ENCODE results near the gene VASP.

The VASP gene

DNA sequence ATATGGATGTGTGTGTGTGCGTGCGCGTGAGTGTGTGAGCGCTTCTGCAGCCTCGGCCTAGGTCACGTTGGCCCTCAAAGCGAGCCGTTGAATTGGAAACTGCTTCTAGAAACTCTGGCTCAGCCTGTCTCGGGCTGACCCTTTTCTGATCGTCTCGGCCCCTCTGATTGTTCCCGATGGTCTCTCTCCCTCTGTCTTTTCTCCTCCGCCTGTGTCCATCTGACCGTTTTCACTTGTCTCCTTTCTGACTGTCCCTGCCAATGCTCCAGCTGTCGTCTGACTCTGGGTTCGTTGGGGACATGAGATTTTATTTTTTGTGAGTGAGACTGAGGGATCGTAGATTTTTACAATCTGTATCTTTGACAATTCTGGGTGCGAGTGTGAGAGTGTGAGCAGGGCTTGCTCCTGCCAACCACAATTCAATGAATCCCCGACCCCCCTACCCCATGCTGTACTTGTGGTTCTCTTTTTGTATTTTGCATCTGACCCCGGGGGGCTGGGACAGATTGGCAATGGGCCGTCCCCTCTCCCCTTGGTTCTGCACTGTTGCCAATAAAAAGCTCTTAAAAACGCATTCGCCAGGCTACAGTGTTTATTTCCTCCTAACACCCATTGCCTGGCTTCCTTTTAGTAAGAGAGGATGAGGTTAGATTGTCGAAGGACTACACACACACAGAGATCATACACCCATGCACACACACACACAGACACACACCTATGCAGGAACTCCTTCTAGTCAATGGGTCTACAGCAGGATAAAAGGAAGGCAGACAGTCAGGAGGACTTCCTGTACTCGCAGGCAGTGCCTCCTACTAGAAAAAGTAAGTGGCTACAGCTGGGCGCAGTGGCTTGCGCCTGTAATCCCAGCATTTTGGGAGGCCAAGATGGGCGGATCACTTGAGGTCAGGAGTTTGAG, 32.4 kb upstream of the VASP start:
- Histone ChIP-seq H3K9ac (ENCODE audit: low read length) (no peak overlapping the region), H3K27ac (ENCODE audit: low read length) (no peak overlapping the region), H3K27me3 (ENCODE audit: low read depth, low read length) (peaks cover 34% of the 10 kb centered on the region), H3K4me3 (ENCODE audit: low read length) (no peak overlapping the region), H3K9me3 (ENCODE audit: insufficient read depth, low read length) (no peaks in the 10 kb centered on the region), H3K36me3 (replicated peaks; ENCODE audit: low read depth, low read length) (no peaks in the 10 kb centered on the region), H3K79me2 (ENCODE audit: low read length) (no peaks in the 10 kb centered on the region), H4K20me1 (ENCODE audit: insufficient read depth, low read length) (no peaks in the 10 kb centered on the region), H3K4me1 (ENCODE audit: low read length) (peaks cover 22% of the 10 kb centered on the region), H2AFZ (ENCODE audit: low read depth, low read length) (no peak overlapping the region), H3K4me2 (ENCODE audit: low read length) (no peak overlapping the region)
- TF ChIP-seq, protein P1, sequence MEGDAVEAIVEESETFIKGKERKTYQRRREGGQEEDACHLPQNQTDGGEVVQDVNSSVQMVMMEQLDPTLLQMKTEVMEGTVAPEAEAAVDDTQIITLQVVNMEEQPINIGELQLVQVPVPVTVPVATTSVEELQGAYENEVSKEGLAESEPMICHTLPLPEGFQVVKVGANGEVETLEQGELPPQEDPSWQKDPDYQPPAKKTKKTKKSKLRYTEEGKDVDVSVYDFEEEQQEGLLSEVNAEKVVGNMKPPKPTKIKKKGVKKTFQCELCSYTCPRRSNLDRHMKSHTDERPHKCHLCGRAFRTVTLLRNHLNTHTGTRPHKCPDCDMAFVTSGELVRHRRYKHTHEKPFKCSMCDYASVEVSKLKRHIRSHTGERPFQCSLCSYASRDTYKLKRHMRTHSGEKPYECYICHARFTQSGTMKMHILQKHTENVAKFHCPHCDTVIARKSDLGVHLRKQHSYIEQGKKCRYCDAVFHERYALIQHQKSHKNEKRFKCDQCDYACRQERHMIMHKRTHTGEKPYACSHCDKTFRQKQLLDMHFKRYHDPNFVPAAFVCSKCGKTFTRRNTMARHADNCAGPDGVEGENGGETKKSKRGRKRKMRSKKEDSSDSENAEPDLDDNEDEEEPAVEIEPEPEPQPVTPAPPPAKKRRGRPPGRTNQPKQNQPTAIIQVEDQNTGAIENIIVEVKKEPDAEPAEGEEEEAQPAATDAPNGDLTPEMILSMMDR (IDR thresholded peaks at IDR 0.05; ENCODE audit: low read depth, low read length) = no peak
- TF ChIP-seq EZH2phosphoT487 (IDR thresholded peaks at IDR 0.05; ENCODE audit: low read depth) = no peak

DNA sequence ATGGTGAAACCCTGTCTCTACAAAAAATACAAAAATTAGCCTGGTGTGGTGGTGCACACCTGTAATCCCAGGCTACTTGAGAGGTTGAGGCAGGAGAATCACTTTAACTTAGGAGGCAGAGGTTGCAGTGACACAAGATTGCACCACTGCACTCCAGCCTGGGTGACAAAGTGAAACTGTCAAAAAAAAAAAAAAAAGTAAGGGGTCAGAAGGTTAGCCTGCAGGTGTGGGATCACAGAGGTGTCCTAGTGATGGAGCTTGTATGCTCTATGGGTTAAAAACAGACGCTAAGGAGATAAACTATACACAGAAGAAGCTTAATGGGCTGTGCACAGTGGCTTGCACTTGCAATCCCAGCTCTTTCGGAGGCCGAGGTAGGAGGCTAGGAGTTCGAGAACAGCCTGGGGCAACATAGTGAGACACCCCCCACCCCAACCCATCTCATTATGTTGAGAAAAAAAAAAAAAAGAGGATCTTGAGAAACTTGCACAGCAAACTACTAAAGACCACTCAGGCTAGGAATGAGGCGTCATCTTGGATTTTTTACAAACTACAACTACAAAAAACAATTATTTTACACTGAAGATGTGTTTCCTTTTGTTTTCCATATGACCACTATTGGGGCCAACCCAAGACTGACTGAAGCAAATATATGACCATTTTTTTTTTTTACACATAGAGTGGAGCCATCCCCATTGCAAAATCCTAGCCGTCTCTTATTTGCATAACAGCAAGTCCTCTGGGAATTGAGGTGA, 31.6 kb upstream of the VASP start:
- peaks cover 16% of the 10 kb centered on the region for H3K4me1 ChIP-seq (ENCODE audit: low read length)
- H3K79me2 ChIP-seq (ENCODE audit: low read length) = no peaks in the 10 kb centered on the region
- H2AFZ ChIP-seq (ENCODE audit: low read depth, low read length) = no peak overlapping the region
- H3K4me2 ChIP-seq (ENCODE audit: low read length) = no peak overlapping the region
- H3K36me3 ChIP-seq (replicated peaks; ENCODE audit: low read depth, low read length) = no peaks in the 10 kb centered on the region
- H4K20me1 ChIP-seq (ENCODE audit: insufficient read depth, low read length) = no peaks in the 10 kb centered on the region
- no peak overlapping the region for H3K9ac ChIP-seq (ENCODE audit: low read length)
- no peaks in the 10 kb centered on the region for H3K9me3 ChIP-seq (ENCODE audit: insufficient read depth, low read length)
- H3K27ac ChIP-seq (ENCODE audit: low read length) = no peak overlapping the region
- TF ChIP-seq, protein P1 (IDR thresholded peaks at IDR 0.05; ENCODE audit: low read depth, low read length) = no peak
- no peak for TF ChIP-seq EZH2phosphoT487 (IDR thresholded peaks at IDR 0.05; ENCODE audit: low read depth)
- no peak overlapping the region for H3K4me3 ChIP-seq (ENCODE audit: low read length)
- peaks cover 34% of the 10 kb centered on the region for H3K27me3 ChIP-seq (ENCODE audit: low read depth, low read length)

DNA sequence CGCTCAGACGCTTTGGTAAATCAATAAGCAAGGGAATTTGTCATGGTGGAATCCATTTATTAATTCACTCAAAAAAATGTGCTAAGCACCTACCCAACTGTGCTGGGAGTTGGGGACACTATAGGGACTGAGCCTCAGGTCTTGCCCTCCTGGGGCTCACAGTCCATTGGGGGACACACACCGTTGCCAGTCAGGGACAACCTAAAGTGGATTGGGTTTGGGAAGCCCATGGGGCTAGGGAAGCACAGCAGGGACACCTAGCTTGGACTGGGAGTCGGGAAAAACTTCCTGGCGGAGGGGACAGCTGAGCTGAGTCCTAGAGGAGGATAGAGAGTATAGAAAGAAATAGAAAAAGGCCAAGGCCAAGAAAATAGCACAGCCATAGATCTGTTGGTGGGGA, 31.0 kb upstream of the VASP start:
- Histone ChIP-seq H3K9me3 (ENCODE audit: insufficient read depth, low read length) (no peaks in the 10 kb centered on the region), H2AFZ (ENCODE audit: low read depth, low read length) (no peak overlapping the region), H3K4me3 (ENCODE audit: low read length) (no peak overlapping the region), H3K4me2 (ENCODE audit: low read length) (no peak overlapping the region), H4K20me1 (ENCODE audit: insufficient read depth, low read length) (no peaks in the 10 kb centered on the region), H3K36me3 (replicated peaks; ENCODE audit: low read depth, low read length) (no peaks in the 10 kb centered on the region), H3K9ac (ENCODE audit: low read length) (no peak overlapping the region), H3K27me3 (ENCODE audit: low read depth, low read length) (peaks cover 34% of the 10 kb centered on the region), H3K4me1 (ENCODE audit: low read length) (peaks cover 16% of the 10 kb centered on the region), H3K27ac (ENCODE audit: low read length) (no peak overlapping the region), H3K79me2 (ENCODE audit: low read length) (no peaks in the 10 kb centered on the region)
- no peak for TF ChIP-seq EZH2phosphoT487 (IDR thresholded peaks at IDR 0.05; ENCODE audit: low read depth)
- TF ChIP-seq, protein P1 (IDR thresholded peaks at IDR 0.05; ENCODE audit: low read depth, low read length) = no peak

DNA sequence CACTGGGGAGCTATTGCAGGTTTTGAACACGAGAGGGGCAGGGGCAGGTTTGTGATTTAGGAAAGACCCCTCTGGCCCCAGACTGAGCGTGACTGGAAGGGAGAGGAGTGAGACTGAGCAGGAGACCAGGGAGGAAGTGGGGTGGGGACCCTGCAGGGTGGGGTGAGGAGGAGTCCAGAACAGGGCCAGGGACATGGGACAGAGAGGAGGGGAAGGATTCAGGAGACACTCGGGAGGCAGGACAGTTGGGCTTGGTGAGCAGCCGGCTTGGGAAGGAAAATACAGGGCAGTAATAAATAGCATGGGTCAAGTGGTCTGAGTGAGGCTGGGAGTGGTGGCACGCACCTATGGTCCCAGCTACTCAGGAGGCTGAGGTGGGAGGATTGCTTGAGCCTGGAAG, 30.1 kb upstream of the VASP start:
- Histone ChIP-seq H3K36me3 (replicated peaks; ENCODE audit: low read depth, low read length) (no peaks in the 10 kb centered on the region), H3K27me3 (ENCODE audit: low read depth, low read length) (peaks cover 28% of the 10 kb centered on the region), H3K9ac (ENCODE audit: low read length) (no peak overlapping the region), H3K79me2 (ENCODE audit: low read length) (no peaks in the 10 kb centered on the region), H2AFZ (ENCODE audit: low read depth, low read length) (no peak overlapping the region), H3K27ac (ENCODE audit: low read length) (no peak overlapping the region), H4K20me1 (ENCODE audit: insufficient read depth, low read length) (no peaks in the 10 kb centered on the region), H3K4me1 (ENCODE audit: low read length) (peaks cover 16% of the 10 kb centered on the region), H3K4me3 (ENCODE audit: low read length) (no peak overlapping the region), H3K4me2 (ENCODE audit: low read length) (peak overlapping the region; percentile 23; the same call in 1 of the 2 replicates), H3K9me3 (ENCODE audit: insufficient read depth, low read length) (no peaks in the 10 kb centered on the region)
- no peak for TF ChIP-seq EZH2phosphoT487 (IDR thresholded peaks at IDR 0.05; ENCODE audit: low read depth)
- TF ChIP-seq, protein P1 (IDR thresholded peaks at IDR 0.05; ENCODE audit: low read depth, low read length) = no peak

Data from OCI-LY3 (cell line).